Loucy (cell line): ENCODE results near the gene ADAM23.

Source experiments
- EZH2phosphoT487 ChIP-seq: fragments of 200-600 bp; IDR thresholded peaks from 2 replicates; pipeline ENCODE4 v1.6.1; 2018; ENCODE audit warnings: antibody characterized with exemption, mild to moderate bottlenecking, moderate library complexity, borderline replicate concordance
- TF ChIP-seq, protein P1 (sequence below): fragments of 200-600 bp; sonication (generic); conservative IDR thresholded peaks from 2 replicates; pipeline ENCODE4 v1.5.1; 2014; ENCODE audit warnings: mild to moderate bottlenecking, antibody characterized with exemption, low read length

DNA sequence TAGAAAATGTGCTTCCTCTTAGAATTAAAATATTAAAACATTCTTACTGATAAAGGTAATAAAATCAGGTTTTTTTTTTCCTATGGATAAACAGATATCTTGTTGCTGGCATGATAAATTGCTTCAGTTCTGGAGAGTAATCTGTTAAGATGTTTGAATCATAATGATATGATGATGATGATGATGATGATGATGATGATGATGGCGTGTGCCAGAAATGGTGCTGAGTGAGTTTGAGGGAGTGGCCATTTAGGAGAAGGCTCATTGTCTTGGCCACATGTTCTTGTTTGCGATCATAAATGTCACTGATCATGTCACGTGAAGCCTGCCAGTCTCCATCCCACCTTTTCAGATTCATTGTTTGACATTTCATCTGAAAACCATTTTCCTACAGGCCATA is 35.0 kb downstream of the ADAM23 start:
- TF ChIP-seq, protein P1, sequence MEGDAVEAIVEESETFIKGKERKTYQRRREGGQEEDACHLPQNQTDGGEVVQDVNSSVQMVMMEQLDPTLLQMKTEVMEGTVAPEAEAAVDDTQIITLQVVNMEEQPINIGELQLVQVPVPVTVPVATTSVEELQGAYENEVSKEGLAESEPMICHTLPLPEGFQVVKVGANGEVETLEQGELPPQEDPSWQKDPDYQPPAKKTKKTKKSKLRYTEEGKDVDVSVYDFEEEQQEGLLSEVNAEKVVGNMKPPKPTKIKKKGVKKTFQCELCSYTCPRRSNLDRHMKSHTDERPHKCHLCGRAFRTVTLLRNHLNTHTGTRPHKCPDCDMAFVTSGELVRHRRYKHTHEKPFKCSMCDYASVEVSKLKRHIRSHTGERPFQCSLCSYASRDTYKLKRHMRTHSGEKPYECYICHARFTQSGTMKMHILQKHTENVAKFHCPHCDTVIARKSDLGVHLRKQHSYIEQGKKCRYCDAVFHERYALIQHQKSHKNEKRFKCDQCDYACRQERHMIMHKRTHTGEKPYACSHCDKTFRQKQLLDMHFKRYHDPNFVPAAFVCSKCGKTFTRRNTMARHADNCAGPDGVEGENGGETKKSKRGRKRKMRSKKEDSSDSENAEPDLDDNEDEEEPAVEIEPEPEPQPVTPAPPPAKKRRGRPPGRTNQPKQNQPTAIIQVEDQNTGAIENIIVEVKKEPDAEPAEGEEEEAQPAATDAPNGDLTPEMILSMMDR: no peak
- TF ChIP-seq EZH2phosphoT487: no peak
